H1 (cell line): ENCODE results near the gene NPHP4. TPM values are rescaled to one million over a fixed set of nuclear protein-coding genes. Genes with fewer than 3 reads are reported as not detected.

Experiments used
- GABPA ChIP-seq: IDR thresholded peaks from 2 replicates; pipeline ENCODE4 v1.6.1; 2011; ENCODE audit warnings: mild to moderate bottlenecking, low read length, moderate library complexity, borderline replicate concordance; ENCODE audit not compliant: insufficient read depth
- SP4 ChIP-seq: IDR thresholded peaks from 2 replicates; pipeline ENCODE4 v1.6.1; 2012; ENCODE audit warnings: low read length, inconsistent platforms
- polyA plus RNA-seq, 7 experiments: library from polyadenylated mRNA; depleted of rRNA in 3 of 7; stranded (reverse) in 5 of 7; unstranded in 2 of 7; fragments of >200 nt in 5 of 7; fragments of 200-250 nt in 2 of 7; gene quantifications; 1 replicate in 5 of 7; 2 replicates in 1 of 7; 4 replicates in 1 of 7; pipeline versions ENCODE4 v1.2.1 to v1.2.3, GENCODE V29; 2011 to 2013; ENCODE audit warnings: missing spikeins in 2 of 7, mixed read lengths in 2 of 7
- total RNA-seq: library from RNA; stranded (reverse); fragmentation: NEBNext Ultra II Directional; extraction: Animal tissue kit (Norgen Biotek cat#: 25700); gene quantifications from 2 replicates; pipeline ENCODE4 v1.2.1, GENCODE V29; 2021
- TF ChIP-seq, protein P1 (sequence below): IDR thresholded peaks from 2 replicates; pipeline ENCODE4 v1.6.1; 2011; ENCODE audit warnings: low read depth, mild to moderate bottlenecking, low read length; ENCODE audit not compliant: insufficient read depth

NPHP4 gene
- total and polyA plus RNA-seq, 2 of the 8 experiments (the other 6 are each of a cell fraction or from before 2014, with no cell fraction given), result 5.8 to 14.0 TPM

DNA sequence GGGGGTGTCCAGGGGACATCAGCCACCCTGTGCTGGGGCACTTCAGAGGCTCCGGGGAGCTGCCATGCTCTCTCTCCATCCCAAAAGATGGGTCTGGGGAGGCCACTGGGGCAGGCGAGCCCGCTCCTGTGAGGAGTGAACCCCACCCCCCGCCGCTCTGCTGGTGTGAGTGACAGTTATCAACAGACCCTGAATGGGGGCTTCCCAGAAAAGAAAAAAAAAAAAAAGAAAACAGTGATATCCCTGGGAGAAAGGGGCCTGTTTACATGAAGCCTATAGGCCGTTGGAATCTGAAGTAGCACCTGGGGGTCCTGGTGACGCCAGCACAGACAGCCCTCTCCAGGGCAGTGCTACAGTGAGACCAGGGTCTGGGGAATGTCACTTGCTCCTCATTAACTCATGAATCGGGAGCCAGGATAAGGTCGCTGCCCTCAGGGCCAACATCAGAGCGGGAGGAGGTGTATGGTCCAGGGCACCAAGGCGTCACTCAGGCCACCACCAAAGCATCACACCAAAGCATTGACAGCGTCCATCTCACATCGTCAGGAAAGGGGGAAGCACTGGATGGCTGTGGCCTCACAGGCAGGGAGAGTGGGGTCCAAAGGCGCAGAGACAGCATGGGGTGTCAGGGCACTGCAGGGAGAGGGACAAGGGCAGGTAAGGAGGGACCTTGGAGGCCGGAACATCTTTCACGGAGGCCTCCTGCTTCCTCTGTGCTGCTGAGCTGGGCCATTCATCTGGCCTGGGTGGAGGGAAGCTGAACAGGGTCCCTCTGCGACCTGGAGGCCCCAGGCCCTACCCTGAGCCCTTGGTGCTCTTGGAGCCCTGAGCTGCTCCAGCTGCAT lies 8.4 kb upstream of the NPHP4 start (continued):
- TF ChIP-seq, protein P1, sequence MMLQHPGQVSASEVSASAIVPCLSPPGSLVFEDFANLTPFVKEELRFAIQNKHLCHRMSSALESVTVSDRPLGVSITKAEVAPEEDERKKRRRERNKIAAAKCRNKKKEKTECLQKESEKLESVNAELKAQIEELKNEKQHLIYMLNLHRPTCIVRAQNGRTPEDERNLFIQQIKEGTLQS, result no peak
- no peak for TF ChIP-seq SP4
- TF ChIP-seq GABPA, result no peak
